Esophagus muscularis mucosa (tissue), 4 donors: ENCODE data around the gene HYCC2. TPM values are rescaled to one million over a fixed set of nuclear protein-coding genes. Genes with fewer than 3 reads are reported as not detected.

ENCODE experiments used
- DNase-seq: peaks from one replicate; pipeline ENCODE4 v3.0.0-alpha.2; 2017; ENCODE audit errors: extremely low spot score
- H3K27ac ChIP-seq, 4 donors: fragments of 200-600 bp; sonication (generic); replicated peaks in 1 of 4; 1 replicate in 3 of 4; 2 replicates in 1 of 4; pipeline ENCODE4 v1.5.1; 2016 to 2019; ENCODE audit warnings: mild to moderate bottlenecking in 1 of 4
- H3K27me3 ChIP-seq, 4 donors: fragments of 200-600 bp; sonication (generic); one replicate each; pipeline versions ENCODE4 v1.5.1 to v1.6.0; 2016 to 2019
- H3K36me3 ChIP-seq, 4 donors: fragments of 200-600 bp; sonication (generic); one replicate each; pipeline ENCODE4 v1.5.1; 2016 to 2019
- H3K4me1 ChIP-seq, 4 donors: fragments of 200-600 bp; sonication (generic); one replicate each; pipeline ENCODE4 v1.5.1; 2016 to 2019
- H3K4me3 ChIP-seq, 4 donors: fragments of 200-600 bp; sonication (generic); 1 replicate in 2 of 4; 2 replicates in 2 of 4; pipeline ENCODE4 v1.5.1; 2016 to 2019; ENCODE audit warnings: mild to moderate bottlenecking in 4 of 4, moderate library complexity in 1 of 4
- H3K9me3 ChIP-seq, 4 donors: fragments of 200-600 bp; sonication (generic); 1 replicate in 3 of 4; 2 replicates in 1 of 4; pipeline ENCODE4 v1.5.1; 2016 to 2019
- EP300 ChIP-seq: sonication (generic); formaldehyde crosslinking; IDR thresholded peaks from one replicate; pipeline ENCODE4 v1.6.1; 2017; ENCODE audit warnings: antibody characterized with exemption
- POLR2A ChIP-seq: fragments of 450-650 bp; IDR thresholded peaks from one replicate; pipeline ENCODE4 v1.6.1; 2017; ENCODE audit warnings: antibody characterized with exemption, moderate library complexity, mild to moderate bottlenecking, low read depth
- POLR2AphosphoS5 ChIP-seq, 2 donors: sonication (generic); formaldehyde crosslinking; IDR thresholded peaks; one replicate each; pipeline ENCODE4 v1.6.1; 2017; ENCODE audit warnings: antibody characterized with exemption in 2 of 2
- WGBS: methylation state at CpG from one replicate; pipeline ENCODE4 v1.1.5; 2018; 5-methylcytosine and 5-hydroxymethylcytosine counted together
- intact Hi-C: fragments of 100-400 bp; cut with DNase I; formaldehyde crosslinking; loops from one replicate; pipeline ENCODE4 v1.15.1; 2023
- total RNA-seq, 4 donors: library from RNA; depleted of rRNA; stranded (reverse); fragments of >200 nt; gene quantifications; one replicate each; pipeline versions ENCODE4 v1.1.0 to v1.2.1, GENCODE V29; 2016
- TF ChIP-seq, protein P1 (sequence below), 3 experiments: fragments of 200-600 bp in 2 of 3; fragments of 450-650 bp in 1 of 3; sonication (generic) in 2 of 3; IDR thresholded peaks; one replicate each; pipeline ENCODE4 v1.5.1; 2017 to 2019; ENCODE audit warnings: antibody characterized with exemption in 3 of 3, mild to moderate bottlenecking in 2 of 3, moderate library complexity in 1 of 3

HYCC2 gene
- total RNA-seq, 4 donors from 2014 or later: 9.1 to 15.4 (median 10.8) TPM

DNA sequence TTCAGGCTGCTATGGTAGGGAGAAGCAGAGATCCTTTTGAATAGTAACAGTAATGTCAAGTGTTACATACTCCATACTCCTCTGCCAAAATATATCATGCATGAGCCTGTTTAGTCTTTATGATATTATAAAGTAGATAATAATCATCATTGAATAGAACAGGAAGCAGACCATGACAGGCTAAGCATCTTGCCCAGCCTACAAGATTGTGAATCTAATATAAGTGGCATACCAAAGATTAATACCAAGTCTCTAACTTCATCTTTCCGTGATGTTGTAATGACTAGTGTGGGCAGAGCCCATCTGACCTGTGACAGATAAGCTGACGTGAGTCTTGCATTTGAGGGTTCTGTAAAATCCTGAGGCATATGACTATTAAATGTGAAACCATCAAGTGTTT is 13.4 kb upstream of the HYCC2 start:
- Histone ChIP-seq H3K4me3 (no peak overlapping the region), H3K36me3 (peaks cover 37 to 93% (median 68%) of the 10 kb centered on the region in 4 donors), H3K27ac (no peak overlapping the region), H3K9me3 (no peaks in the 10 kb centered on the region), H3K27me3 (no peaks in the 10 kb centered on the region), H3K4me1 (no peaks in the 10 kb centered on the region)
- 79% methylated on average over 2 of the region's 2 CpGs for WGBS
- TF ChIP-seq POLR2A (no peak), POLR2AphosphoS5 (IDR thresholded peaks at IDR 0.05) (no peak), EP300 (no peak)
- TF ChIP-seq, protein P1, sequence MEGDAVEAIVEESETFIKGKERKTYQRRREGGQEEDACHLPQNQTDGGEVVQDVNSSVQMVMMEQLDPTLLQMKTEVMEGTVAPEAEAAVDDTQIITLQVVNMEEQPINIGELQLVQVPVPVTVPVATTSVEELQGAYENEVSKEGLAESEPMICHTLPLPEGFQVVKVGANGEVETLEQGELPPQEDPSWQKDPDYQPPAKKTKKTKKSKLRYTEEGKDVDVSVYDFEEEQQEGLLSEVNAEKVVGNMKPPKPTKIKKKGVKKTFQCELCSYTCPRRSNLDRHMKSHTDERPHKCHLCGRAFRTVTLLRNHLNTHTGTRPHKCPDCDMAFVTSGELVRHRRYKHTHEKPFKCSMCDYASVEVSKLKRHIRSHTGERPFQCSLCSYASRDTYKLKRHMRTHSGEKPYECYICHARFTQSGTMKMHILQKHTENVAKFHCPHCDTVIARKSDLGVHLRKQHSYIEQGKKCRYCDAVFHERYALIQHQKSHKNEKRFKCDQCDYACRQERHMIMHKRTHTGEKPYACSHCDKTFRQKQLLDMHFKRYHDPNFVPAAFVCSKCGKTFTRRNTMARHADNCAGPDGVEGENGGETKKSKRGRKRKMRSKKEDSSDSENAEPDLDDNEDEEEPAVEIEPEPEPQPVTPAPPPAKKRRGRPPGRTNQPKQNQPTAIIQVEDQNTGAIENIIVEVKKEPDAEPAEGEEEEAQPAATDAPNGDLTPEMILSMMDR (IDR thresholded peaks at IDR 0.05): no peak
- DNase-seq: no peak
- intact Hi-C loops: no loop called here

DNA sequence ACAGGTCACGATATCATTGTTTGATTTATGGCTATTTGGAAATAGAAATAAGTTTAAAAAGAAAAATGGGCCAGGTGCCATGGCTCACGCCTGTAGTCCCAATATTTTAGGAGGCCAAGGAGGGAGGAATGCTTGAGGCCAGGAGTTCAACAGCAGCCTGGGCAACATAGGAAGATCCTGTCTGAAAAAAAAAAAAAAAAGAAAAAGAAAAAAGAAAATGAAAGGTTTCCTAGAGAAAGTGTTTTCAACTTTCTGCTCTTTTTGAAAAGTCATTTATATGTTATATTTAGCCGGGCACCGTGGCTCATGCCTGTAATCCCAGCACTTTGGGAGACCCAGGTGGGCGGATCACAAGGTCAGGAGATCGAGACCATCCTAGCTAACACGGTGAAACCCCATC is 3.5 kb upstream of the HYCC2 start:
- no peak overlapping the region for H3K27ac ChIP-seq
- TF ChIP-seq POLR2AphosphoS5 (IDR thresholded peaks at IDR 0.05): no peak
- no peak for TF ChIP-seq EP300
- TF ChIP-seq, protein P1 (IDR thresholded peaks at IDR 0.05): no peak
- TF ChIP-seq POLR2A: no peak
- no peak overlapping the region for H3K4me3 ChIP-seq
- H3K27me3 ChIP-seq: no peaks in the 10 kb centered on the region
- intact Hi-C loops: loop anchor here (5.0 to 10.0 kb wide), 3 partner anchors 42 to 113 kb away; partner anchors contain the start of genes CFLAR and ORC2
- WGBS: 81% methylated on average over 7 of the region's 7 CpGs
- no peak for DNase-seq
- no peaks in the 10 kb centered on the region for H3K9me3 ChIP-seq
- peaks cover 18 to 42% (median 40%) of the 10 kb centered on the region in 4 donors for H3K4me1 ChIP-seq
- H3K36me3 ChIP-seq: peaks cover 9 to 14% (median 11%) of the 10 kb centered on the region in 4 donors

DNA sequence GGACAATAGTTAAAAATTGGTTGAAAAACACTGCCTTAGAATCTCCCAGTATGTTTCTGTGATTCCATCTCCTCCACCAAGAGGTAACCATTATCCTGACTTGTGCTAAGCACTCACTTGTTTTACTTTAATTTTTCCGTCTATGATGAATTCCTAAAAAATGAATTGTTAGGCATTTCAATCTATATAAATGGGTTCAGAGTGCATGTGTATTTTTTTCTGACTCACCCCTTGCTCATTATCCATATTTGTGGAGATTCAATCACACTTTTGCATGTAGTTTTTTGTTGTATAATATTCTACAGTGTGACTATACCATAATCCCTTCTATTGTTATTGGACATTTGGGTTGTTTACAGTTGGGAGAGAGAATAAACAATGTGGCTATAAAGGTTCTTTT is 1.6 kb upstream of the HYCC2 start:
- no peaks in the 10 kb centered on the region for H3K27me3 ChIP-seq
- TF ChIP-seq POLR2AphosphoS5 (IDR thresholded peaks at IDR 0.05) (no peak), EP300 (no peak), POLR2A (no peak)
- TF ChIP-seq, protein P1 (IDR thresholded peaks at IDR 0.05): no peak
- no peaks in the 10 kb centered on the region for H3K36me3 ChIP-seq
- H3K27ac ChIP-seq: no peak overlapping the region
- WGBS: 100% methylated on average over 1 of the region's 1 CpG
- intact Hi-C loops: loop anchor here (5.0 to 10.0 kb wide), 3 partner anchors 44 to 111 kb away; partner anchors contain the start of genes CFLAR and ORC2
- peak overlapping the region in 1 of 4 donors; percentile 72 for H3K4me3 ChIP-seq
- DNase-seq: no peak
- H3K9me3 ChIP-seq: no peaks in the 10 kb centered on the region
- H3K4me1 ChIP-seq: peaks cover 29 to 62% (median 58%) of the 10 kb centered on the region in 4 donors

DNA sequence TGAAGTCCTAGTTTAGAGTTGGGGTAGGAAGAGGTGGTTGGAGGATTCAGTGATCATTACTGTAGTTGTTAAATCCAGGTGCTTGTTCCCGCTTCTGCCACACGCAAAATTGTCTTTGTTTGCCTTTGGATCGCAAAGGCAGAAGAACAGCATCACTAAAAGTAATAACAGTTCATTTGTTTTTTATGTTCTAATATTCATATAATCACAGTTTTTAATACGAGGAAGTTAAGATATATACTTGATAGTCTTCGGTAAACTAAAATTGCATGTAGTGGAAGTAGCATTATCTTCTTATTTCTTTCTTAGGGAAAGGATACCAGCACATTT is 695 bp upstream of the HYCC2 start:
- Histone ChIP-seq H3K27ac (peak overlapping the region; percentile 85 to 91 (median 88)), H3K9me3 (no peaks in the 10 kb centered on the region), H3K4me3 (peak overlapping the region; percentile 70 to 90 (median 79)), H3K4me1 (peaks cover 35 to 71% (median 66%) of the 10 kb centered on the region in 4 donors), H3K36me3 (no peaks in the 10 kb centered on the region), H3K27me3 (no peaks in the 10 kb centered on the region)
- DNase-seq: no peak
- intact Hi-C loops: loop anchor here (5.0 to 10.0 kb wide), 3 partner anchors 45 to 110 kb away; partner anchors contain the start of genes CFLAR and ORC2
- 2% methylated on average over 5 of the region's 5 CpGs for WGBS
- TF ChIP-seq POLR2AphosphoS5 (IDR thresholded peaks at IDR 0.05) (no peak), EP300 (no peak), POLR2A (no peak)
- TF ChIP-seq, protein P1 (IDR thresholded peaks at IDR 0.05): no peak
